Measurements from ENCODE around the gene IKZF2.

- TF ChIP-seq POLR2A (IDR thresholded peaks at IDR 0.05; ENCODE audit: low read depth, low read length) = no peak
- no peak for TF ChIP-seq TAF1 (IDR thresholded peaks at IDR 0.05; ENCODE audit: borderline replicate concordance, low read depth, low read length)
Measured at GRCh38 chr2:213043566-213043965, 107.8 kb downstream of the IKZF2 start.
